Astrocyte (in vitro differentiated cells and primary cell): Measurements from ENCODE around the gene FRMD4A.

ENCODE experiments used
- CTCF ChIP-seq: IDR thresholded peaks from 2 replicates; pipeline ENCODE4 v1.5.1; 2011; ENCODE audit warnings: low read depth, mild to moderate bottlenecking, inconsistent platforms, low read length, moderate library complexity; ENCODE audit not compliant: insufficient read depth
- EZH2 ChIP-seq: IDR thresholded peaks from 2 replicates; pipeline ENCODE4 v1.6.1; 2012; ENCODE audit warnings: mild to moderate bottlenecking, low read length, inconsistent platforms; ENCODE audit not compliant: insufficient read depth

- TF ChIP-seq CTCF (no peak), EZH2 (no peak)
Measured at GRCh38 chr10:13681095-13681494, 649.6 kb downstream of the FRMD4A start.
